ENCODE results near the gene RNF175. TPM values are rescaled to one million over a fixed set of nuclear protein-coding genes. Genes with fewer than 3 reads are reported as not detected.

RNF175 gene
- polyA plus RNA-seq, 1 donor from 2014 or later = 30.1 TPM

DNA sequence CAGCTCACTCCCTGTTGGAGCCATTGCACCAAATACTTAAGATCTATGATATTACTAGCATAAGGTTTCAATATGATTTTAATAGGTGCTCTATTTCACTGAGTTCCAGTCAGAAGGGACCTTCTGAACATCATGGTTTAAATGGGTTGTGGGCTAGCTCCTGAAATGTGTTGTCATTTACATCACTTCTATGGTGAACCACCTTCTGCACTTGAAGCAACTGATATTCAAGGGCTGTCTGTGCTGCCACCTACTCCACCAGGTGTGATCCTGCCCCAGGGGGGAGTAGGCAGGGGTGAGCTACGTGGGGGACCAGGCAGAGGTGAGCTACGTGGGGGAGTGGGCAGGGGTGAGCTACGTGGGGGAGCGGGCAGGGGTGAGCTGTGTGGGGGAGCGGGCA is 35.2 kb downstream of the RNF175 start:
- TF ChIP-seq MXI1 (conservative IDR thresholded peaks at IDR 0.05; ENCODE audit: poor library complexity, severe bottlenecking) = no peak
- TF ChIP-seq RAD21 (conservative IDR thresholded peaks at IDR 0.05) = no peak
- no peak for TF ChIP-seq EP300 (conservative IDR thresholded peaks at IDR 0.05; ENCODE audit: poor library complexity, severe bottlenecking)
- TF ChIP-seq TAF1 (IDR thresholded peaks at IDR 0.05; ENCODE audit: low read depth) = no peak
- no peak for TF ChIP-seq POLR2AphosphoS5 (IDR thresholded peaks at IDR 0.05)
- TF ChIP-seq, protein P1, sequence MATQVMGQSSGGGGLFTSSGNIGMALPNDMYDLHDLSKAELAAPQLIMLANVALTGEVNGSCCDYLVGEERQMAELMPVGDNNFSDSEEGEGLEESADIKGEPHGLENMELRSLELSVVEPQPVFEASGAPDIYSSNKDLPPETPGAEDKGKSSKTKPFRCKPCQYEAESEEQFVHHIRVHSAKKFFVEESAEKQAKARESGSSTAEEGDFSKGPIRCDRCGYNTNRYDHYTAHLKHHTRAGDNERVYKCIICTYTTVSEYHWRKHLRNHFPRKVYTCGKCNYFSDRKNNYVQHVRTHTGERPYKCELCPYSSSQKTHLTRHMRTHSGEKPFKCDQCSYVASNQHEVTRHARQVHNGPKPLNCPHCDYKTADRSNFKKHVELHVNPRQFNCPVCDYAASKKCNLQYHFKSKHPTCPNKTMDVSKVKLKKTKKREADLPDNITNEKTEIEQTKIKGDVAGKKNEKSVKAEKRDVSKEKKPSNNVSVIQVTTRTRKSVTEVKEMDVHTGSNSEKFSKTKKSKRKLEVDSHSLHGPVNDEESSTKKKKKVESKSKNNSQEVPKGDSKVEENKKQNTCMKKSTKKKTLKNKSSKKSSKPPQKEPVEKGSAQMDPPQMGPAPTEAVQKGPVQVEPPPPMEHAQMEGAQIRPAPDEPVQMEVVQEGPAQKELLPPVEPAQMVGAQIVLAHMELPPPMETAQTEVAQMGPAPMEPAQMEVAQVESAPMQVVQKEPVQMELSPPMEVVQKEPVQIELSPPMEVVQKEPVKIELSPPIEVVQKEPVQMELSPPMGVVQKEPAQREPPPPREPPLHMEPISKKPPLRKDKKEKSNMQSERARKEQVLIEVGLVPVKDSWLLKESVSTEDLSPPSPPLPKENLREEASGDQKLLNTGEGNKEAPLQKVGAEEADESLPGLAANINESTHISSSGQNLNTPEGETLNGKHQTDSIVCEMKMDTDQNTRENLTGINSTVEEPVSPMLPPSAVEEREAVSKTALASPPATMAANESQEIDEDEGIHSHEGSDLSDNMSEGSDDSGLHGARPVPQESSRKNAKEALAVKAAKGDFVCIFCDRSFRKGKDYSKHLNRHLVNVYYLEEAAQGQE (IDR thresholded peaks at IDR 0.05; ENCODE audit: borderline replicate concordance) = no peak
- TF ChIP-seq EZH2 (IDR thresholded peaks at IDR 0.05; ENCODE audit: borderline replicate concordance, insufficient read depth, low read length, poor library complexity, severe bottlenecking) = no peak
- TF ChIP-seq SMC3 (conservative IDR thresholded peaks at IDR 0.05; ENCODE audit: poor library complexity) = no peak
- TF ChIP-seq, protein P2, sequence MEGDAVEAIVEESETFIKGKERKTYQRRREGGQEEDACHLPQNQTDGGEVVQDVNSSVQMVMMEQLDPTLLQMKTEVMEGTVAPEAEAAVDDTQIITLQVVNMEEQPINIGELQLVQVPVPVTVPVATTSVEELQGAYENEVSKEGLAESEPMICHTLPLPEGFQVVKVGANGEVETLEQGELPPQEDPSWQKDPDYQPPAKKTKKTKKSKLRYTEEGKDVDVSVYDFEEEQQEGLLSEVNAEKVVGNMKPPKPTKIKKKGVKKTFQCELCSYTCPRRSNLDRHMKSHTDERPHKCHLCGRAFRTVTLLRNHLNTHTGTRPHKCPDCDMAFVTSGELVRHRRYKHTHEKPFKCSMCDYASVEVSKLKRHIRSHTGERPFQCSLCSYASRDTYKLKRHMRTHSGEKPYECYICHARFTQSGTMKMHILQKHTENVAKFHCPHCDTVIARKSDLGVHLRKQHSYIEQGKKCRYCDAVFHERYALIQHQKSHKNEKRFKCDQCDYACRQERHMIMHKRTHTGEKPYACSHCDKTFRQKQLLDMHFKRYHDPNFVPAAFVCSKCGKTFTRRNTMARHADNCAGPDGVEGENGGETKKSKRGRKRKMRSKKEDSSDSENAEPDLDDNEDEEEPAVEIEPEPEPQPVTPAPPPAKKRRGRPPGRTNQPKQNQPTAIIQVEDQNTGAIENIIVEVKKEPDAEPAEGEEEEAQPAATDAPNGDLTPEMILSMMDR (IDR thresholded peaks at IDR 0.05; ENCODE audit: poor library complexity, severe bottlenecking) = no peak

DNA sequence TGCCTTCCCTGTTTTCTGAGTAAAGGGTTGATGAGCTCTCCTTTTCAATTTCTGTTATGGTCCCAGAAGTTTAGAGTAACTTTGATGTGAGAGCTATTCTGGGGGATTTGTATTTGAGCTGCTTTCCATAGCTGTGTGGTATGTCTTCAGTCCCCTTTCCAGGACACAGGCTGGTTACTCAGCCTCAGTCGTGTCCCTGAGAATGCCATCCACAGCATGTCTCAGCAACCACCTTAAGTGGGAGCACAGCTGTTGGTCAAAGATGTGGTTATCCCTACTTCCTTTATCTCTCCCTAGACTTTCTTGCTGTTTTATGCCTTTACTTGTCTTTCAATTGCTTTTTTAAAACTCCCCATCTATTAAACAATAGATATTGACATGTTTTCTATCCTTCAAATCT is 37.8 kb downstream of the RNF175 start:
- Histone ChIP-seq H3F3A (ENCODE audit: insufficient read depth, low read length, poor library complexity, severe bottlenecking) (no peaks in the 10 kb centered on the region), H3K9ac (ENCODE audit: low read length) (no peak overlapping the region), H3K9me3 (ENCODE audit: low read length) (no peaks in the 10 kb centered on the region), H4K20me1 (ENCODE audit: insufficient read depth) (no peaks in the 10 kb centered on the region), H3K36me3 (ENCODE audit: insufficient read depth, low read length) (no peaks in the 10 kb centered on the region), H3K27me3 (ENCODE audit: insufficient read depth, low read depth, low read length) (no peaks in the 10 kb centered on the region), H3K4me3 (ENCODE audit: low read length) (no peak overlapping the region), H3K79me2 (replicated peaks; ENCODE audit: insufficient read depth, low read length) (no peaks in the 10 kb centered on the region), H3K27ac (ENCODE audit: low read length) (no peak overlapping the region), H3K9me2 (ENCODE audit: insufficient read depth, low read length) (no peaks in the 10 kb centered on the region), H3K4me2 (ENCODE audit: low read length) (no peak overlapping the region), H2AFZ (ENCODE audit: low read depth, low read length) (no peak overlapping the region)
- TF ChIP-seq POLR2AphosphoS5 (IDR thresholded peaks at IDR 0.05) (no peak), RAD21 (conservative IDR thresholded peaks at IDR 0.05) (no peak), MXI1 (conservative IDR thresholded peaks at IDR 0.05; ENCODE audit: poor library complexity, severe bottlenecking) (no peak)

More for the DNA sequence above, 35.2 kb downstream of the RNF175 start:
- H3K4me2 ChIP-seq (ENCODE audit: low read length) = no peak overlapping the region
- H3K9ac ChIP-seq (ENCODE audit: low read length) = no peak overlapping the region
- no peak overlapping the region for H3K27ac ChIP-seq (ENCODE audit: low read length)
- H4K20me1 ChIP-seq (ENCODE audit: insufficient read depth) = no peaks in the 10 kb centered on the region
- H3K9me2 ChIP-seq (ENCODE audit: insufficient read depth, low read length) = no peaks in the 10 kb centered on the region
- H2AFZ ChIP-seq (ENCODE audit: low read depth, low read length) = no peak overlapping the region
- H3K27me3 ChIP-seq (ENCODE audit: insufficient read depth, low read depth, low read length) = no peaks in the 10 kb centered on the region
- H3K36me3 ChIP-seq (ENCODE audit: insufficient read depth, low read length) = no peaks in the 10 kb centered on the region
- H3K9me3 ChIP-seq (ENCODE audit: low read length) = no peaks in the 10 kb centered on the region
- H3K4me3 ChIP-seq (ENCODE audit: low read length) = no peak overlapping the region
- H3K79me2 ChIP-seq (replicated peaks; ENCODE audit: insufficient read depth, low read length) = no peaks in the 10 kb centered on the region
- H3F3A ChIP-seq (ENCODE audit: insufficient read depth, low read length, poor library complexity, severe bottlenecking) = no peaks in the 10 kb centered on the region

Measured in neural cell (in vitro differentiated cells).